CD14-positive monocyte (primary cell): ENCODE measurements around the gene CTU2. TPM values are rescaled to one million over a fixed set of nuclear protein-coding genes. Genes with fewer than 3 reads are reported as not detected.

Experiments
- DNase-seq, 3 donors: peaks; one replicate each; pipeline ENCODE4 v3.0.0-alpha.2; 2011 to 2022
- H2AFZ ChIP-seq: 2 replicates; pipeline ENCODE4 v1.6.0; 2012; ENCODE audit warnings: mild to moderate bottlenecking, low read depth, low read length, inconsistent platforms; ENCODE audit not compliant: insufficient read depth, poor library complexity, severe bottlenecking
- H3K27ac ChIP-seq, 2 donors: 1 replicate in 1 of 2; 2 replicates in 1 of 2; pipeline ENCODE4 v1.5.1; 2012 to 2013; ENCODE audit warnings: low read length in 2 of 2, control low read depth in 1 of 2, inconsistent platforms in 1 of 2, low read depth in 1 of 2, mild to moderate bottlenecking in 1 of 2
- H3K27me3 ChIP-seq, 2 donors: one replicate each; pipeline versions ENCODE4 v1.6.0 to v1.6.1; 2011 to 2013; ENCODE audit warnings: low read length in 2 of 2; ENCODE audit not compliant: control insufficient read depth in 2 of 2, insufficient read depth in 2 of 2
- H3K36me3 ChIP-seq, 2 donors: replicated peaks in 1 of 2; 1 replicate in 1 of 2; 2 replicates in 1 of 2; pipeline versions ENCODE4 v1.5.1 to v1.6.1; 2012 to 2013; ENCODE audit warnings: low read length in 2 of 2, control low read depth in 1 of 2, inconsistent platforms in 1 of 2, mild to moderate bottlenecking in 1 of 2; ENCODE audit not compliant: insufficient read depth in 2 of 2, control insufficient read depth in 1 of 2
- H3K4me1 ChIP-seq, 2 donors: 1 replicate in 1 of 2; 2 replicates in 1 of 2; pipeline versions ENCODE4 v1.5.1 to v1.6.1; 2012 to 2013; ENCODE audit warnings: low read length in 2 of 2, control low read depth in 1 of 2, inconsistent platforms in 1 of 2, mild to moderate bottlenecking in 1 of 2, moderate library complexity in 1 of 2; ENCODE audit not compliant: insufficient read depth in 2 of 2, control insufficient read depth in 1 of 2
- H3K4me2 ChIP-seq: replicated peaks from 2 replicates; pipeline ENCODE3; 2012; ENCODE audit warnings: low read length, moderate library complexity, mild to moderate bottlenecking; ENCODE audit not compliant: poor library complexity, severe bottlenecking; ENCODE audit errors: extremely low read depth
- H3K4me3 ChIP-seq, 3 experiments: fragments of 200-600 bp in 1 of 3; sonication (generic) in 1 of 3; replicated peaks in 1 of 3; 1 replicate in 2 of 3; 2 replicates in 1 of 3; pipeline ENCODE4 v1.5.1; 2011 to 2013; ENCODE audit warnings: low read length in 3 of 3, mild to moderate bottlenecking in 3 of 3, control low read depth in 2 of 3, low read depth in 2 of 3, inconsistent platforms in 1 of 3, moderate library complexity in 1 of 3
- H3K79me2 ChIP-seq: 2 replicates; pipeline ENCODE4 v1.6.0; 2012; ENCODE audit warnings: mild to moderate bottlenecking, control low read depth, inconsistent platforms, low read length, moderate library complexity; ENCODE audit not compliant: insufficient read depth
- H3K9ac ChIP-seq: 2 replicates; pipeline ENCODE4 v1.6.0; 2017; ENCODE audit warnings: low read length, mild to moderate bottlenecking; ENCODE audit not compliant: insufficient read depth, poor library complexity, severe bottlenecking
- H3K9me3 ChIP-seq, 2 donors: replicated peaks in 1 of 2; 1 replicate in 1 of 2; 2 replicates in 1 of 2; pipeline versions ENCODE4 v1.5.1 to v1.6.1; 2012 to 2013; ENCODE audit warnings: low read length in 2 of 2, control low read depth in 1 of 2; ENCODE audit not compliant: control insufficient read depth in 1 of 2, insufficient read depth in 1 of 2
- H4K20me1 ChIP-seq: 2 replicates; pipeline ENCODE4 v1.6.0; 2012; ENCODE audit warnings: mild to moderate bottlenecking, low read length, control low read depth, moderate library complexity; ENCODE audit not compliant: insufficient read depth
- H3K27ac Mint-ChIP-seq, 7 donors: one replicate each; pipeline ENCODE4 v1.8.0; 2020; ENCODE audit warnings: mild to moderate bottlenecking in 7 of 7, mixed read lengths in 7 of 7, moderate library complexity in 6 of 7, inconsistent platforms in 2 of 7
- H3K27me3 Mint-ChIP-seq, 3 donors: one replicate each; pipeline ENCODE4 v1.8.0; 2021 to 2022; ENCODE audit warnings: low read depth in 3 of 3, mild to moderate bottlenecking in 3 of 3, mixed read lengths in 3 of 3, moderate library complexity in 3 of 3, inconsistent platforms in 1 of 3
- H3K36me3 Mint-ChIP-seq, 2 donors: one replicate each; pipeline ENCODE4 v1.8.0; 2020; ENCODE audit warnings: mixed read lengths in 2 of 2, inconsistent platforms in 1 of 2, mild to moderate bottlenecking in 1 of 2
- H3K4me1 Mint-ChIP-seq: one replicate; pipeline ENCODE4 v1.8.0; 2020; ENCODE audit warnings: mild to moderate bottlenecking, mixed read lengths
- H3K4me3 Mint-ChIP-seq, 2 donors: one replicate each; pipeline ENCODE4 v1.8.0; 2020; ENCODE audit warnings: mild to moderate bottlenecking in 2 of 2, mixed read lengths in 2 of 2, moderate library complexity in 1 of 2
- H3K9me3 Mint-ChIP-seq, 7 donors: one replicate each; pipeline ENCODE4 v1.8.0; 2020 to 2022; ENCODE audit warnings: mixed read lengths in 7 of 7, mild to moderate bottlenecking in 6 of 7, moderate library complexity in 6 of 7, inconsistent platforms in 2 of 7
- WGBS: methylation state at CpG from one replicate; pipeline ENCODE4 v1.1.5; 2013; ENCODE audit warnings: missing lambda C conversion rate; ENCODE audit not compliant: insufficient coverage; 5-methylcytosine and 5-hydroxymethylcytosine counted together
- intact Hi-C, 2 donors: fragments of 100-400 bp; cut with micrococcal nuclease; formaldehyde crosslinking; loops; one replicate each; pipeline versions ENCODE4 v1.15.0 to v1.15.1; 2023
- polyA plus RNA-seq, 3 donors: library from polyadenylated mRNA; depleted of rRNA in 1 of 3; unstranded in 2 of 3; stranded (reverse) in 1 of 3; fragments of 300-500 nt in 2 of 3; fragments of >200 nt in 1 of 3; fragmentation: Illumina TruSeq in 2 of 3; gene quantifications; 1 replicate in 2 of 3; 2 replicates in 1 of 3; pipeline ENCODE4 v1.2.3, GENCODE V29; 2012 to 2021
- TF ChIP-seq, protein P1 (sequence below): fragments of 200-600 bp; IDR thresholded peaks from one replicate; pipeline ENCODE4 v1.8.0; 2022; ENCODE audit warnings: antibody characterized with exemption, mild to moderate bottlenecking

CTU2 gene
- polyA plus RNA-seq, 3 donors, result 5.9 to 10.3 (median 7.5) TPM

DNA sequence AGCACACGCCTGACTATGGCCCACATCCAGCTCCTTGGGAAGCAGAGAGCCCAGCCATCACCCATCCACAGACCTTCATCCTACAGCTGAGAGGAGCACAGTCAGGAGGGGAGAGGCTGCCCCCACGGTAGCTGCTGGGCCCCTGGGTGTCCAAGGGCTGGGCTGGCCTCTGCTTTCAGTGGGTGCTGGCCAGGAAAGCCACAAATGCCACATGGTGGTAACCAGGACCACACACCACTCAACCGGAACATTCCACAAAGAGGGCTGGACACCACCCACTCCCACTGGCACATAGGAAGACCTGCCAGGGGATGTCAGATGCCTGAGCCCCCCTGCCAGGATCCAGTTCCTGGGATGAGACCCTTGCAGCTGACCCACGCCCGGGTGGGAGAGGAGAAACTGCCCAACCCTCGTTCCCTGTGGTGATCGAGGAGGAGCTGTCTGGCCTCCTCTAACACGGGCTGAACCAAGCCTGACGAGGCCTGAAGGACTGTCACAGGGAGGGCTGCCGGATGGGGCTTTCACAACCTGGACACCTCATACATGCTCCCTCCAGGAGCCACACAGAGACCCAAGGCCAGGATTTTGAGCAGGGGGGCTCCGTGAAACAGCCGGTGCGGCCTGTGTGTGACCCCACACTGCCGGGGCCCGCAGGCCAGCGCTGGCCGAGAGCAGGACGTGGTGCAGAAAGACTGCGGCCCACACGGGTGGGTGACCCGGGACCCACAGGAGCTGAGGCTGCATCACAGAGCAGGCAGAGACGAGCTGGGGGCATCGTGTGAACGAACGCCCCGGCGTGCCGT is 48.0 kb downstream of the CTU2 start:
- Histone ChIP-seq H3K9ac (no peak overlapping the region), H4K20me1 (peaks cover 98% of the 10 kb centered on the region), H3K27ac (no peak overlapping the region), H3K4me2 (no peak overlapping the region), H3K27me3 (no peaks in the 10 kb centered on the region), H3K4me1 (peaks cover 0 to 5% of the 10 kb centered on the region in 2 donors), H2AFZ (no peak overlapping the region), H3K9me3 (no peaks in the 10 kb centered on the region), H3K79me2 (peaks cover 93% of the 10 kb centered on the region), H3K4me3 (no peak overlapping the region), H3K36me3 (peaks cover 28 to 41% of the 10 kb centered on the region in 2 donors)
- Mint-ChIP-seq H3K27me3 (peaks cover 0 to 2% (median 2%) of the 10 kb centered on the region in 3 donors), H3K36me3 (peaks cover 14 to 39% of the 10 kb centered on the region in 2 donors), H3K9me3 (peaks cover 0 to 1% (median 0%) of the 10 kb centered on the region in 7 donors), H3K4me3 (peak overlapping the region in 1 of 2 donors; percentile 45), H3K27ac (peak overlapping the region in 2 of 7 donors; percentile 26 to 41), H3K4me1 (peaks cover 17% of the 10 kb centered on the region)
- TF ChIP-seq, protein P1, sequence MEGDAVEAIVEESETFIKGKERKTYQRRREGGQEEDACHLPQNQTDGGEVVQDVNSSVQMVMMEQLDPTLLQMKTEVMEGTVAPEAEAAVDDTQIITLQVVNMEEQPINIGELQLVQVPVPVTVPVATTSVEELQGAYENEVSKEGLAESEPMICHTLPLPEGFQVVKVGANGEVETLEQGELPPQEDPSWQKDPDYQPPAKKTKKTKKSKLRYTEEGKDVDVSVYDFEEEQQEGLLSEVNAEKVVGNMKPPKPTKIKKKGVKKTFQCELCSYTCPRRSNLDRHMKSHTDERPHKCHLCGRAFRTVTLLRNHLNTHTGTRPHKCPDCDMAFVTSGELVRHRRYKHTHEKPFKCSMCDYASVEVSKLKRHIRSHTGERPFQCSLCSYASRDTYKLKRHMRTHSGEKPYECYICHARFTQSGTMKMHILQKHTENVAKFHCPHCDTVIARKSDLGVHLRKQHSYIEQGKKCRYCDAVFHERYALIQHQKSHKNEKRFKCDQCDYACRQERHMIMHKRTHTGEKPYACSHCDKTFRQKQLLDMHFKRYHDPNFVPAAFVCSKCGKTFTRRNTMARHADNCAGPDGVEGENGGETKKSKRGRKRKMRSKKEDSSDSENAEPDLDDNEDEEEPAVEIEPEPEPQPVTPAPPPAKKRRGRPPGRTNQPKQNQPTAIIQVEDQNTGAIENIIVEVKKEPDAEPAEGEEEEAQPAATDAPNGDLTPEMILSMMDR, result no peak
- no peak for DNase-seq
- intact Hi-C loops, result no loop called here
- 98% methylated on average over 23 of the region's 28 CpGs for WGBS

DNA sequence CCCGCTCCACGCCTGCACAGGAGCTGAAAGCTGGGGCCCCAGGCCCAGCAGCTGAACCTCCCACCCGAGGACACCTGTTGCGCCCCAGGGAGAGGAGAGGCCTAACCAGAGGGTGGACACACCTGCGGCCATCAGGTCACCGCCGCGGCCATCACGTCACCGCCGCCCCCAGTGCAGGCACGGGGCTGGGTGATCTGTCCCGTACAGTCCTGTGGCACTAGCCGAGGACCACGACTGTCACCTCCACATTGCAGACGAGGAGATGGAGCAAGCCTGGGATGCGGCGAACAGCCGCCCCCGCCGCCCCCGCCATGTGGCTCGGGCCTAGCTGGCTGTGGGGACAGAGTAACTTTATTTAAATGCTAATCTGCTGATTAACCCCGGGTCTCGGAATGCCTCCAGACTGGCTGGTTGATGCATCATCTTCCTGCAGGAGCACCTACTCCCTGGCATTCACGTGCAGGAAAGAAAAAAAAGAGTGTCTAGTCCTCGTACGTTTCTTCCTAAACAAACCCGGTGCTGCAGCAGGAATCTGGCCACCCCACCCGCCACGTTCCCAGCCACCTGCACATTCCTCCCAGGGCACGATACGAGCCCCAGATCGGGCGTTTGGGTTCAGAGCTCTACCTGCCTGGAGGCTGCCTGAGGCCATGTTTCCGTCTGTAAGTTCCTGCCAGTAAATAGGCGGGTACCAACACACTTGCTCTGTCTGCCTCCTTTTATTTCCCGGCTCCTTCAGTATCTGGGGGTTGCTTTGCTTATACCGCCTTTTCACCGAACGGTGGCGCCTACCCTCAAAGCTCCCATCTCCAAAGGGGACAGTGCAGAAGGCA is 48.8 kb downstream of the CTU2 start:
- Mint-ChIP-seq H3K4me3 (no peak overlapping the region), H3K9me3 (peaks cover 0 to 1% (median 0%) of the 10 kb centered on the region in 7 donors), H3K36me3 (peaks cover 14 to 34% of the 10 kb centered on the region in 2 donors), H3K27ac (peak overlapping the region in 2 of 7 donors; percentile 36 to 63), H3K27me3 (peaks cover 0 to 2% (median 2%) of the 10 kb centered on the region in 3 donors), H3K4me1 (peaks cover 24% of the 10 kb centered on the region)
- Histone ChIP-seq H3K79me2 (peaks cover 96% of the 10 kb centered on the region), H2AFZ (no peak overlapping the region), H3K9ac (no peak overlapping the region), H3K27ac (no peak overlapping the region), H3K36me3 (peaks cover 28 to 41% of the 10 kb centered on the region in 2 donors), H3K4me1 (peaks cover 0 to 13% of the 10 kb centered on the region in 2 donors), H3K9me3 (no peaks in the 10 kb centered on the region), H4K20me1 (peaks cover 98% of the 10 kb centered on the region), H3K27me3 (no peaks in the 10 kb centered on the region), H3K4me2 (no peak overlapping the region), H3K4me3 (no peak overlapping the region)
- WGBS, result 87% methylated on average over 30 of the region's 42 CpGs
- peak in 1 of 3 donors; percentile 8 for DNase-seq
- intact Hi-C loops, result no loop called here
- TF ChIP-seq, protein P1, result no peak
